Bronchial epithelial cell (primary cell): Measurements from ENCODE around the gene CBFA2T2. TPM values are rescaled to one million over a fixed set of nuclear protein-coding genes. Genes with fewer than 3 reads are reported as not detected.
"Not testable (repeated sequence)": the region's sequence is repeated elsewhere in the genome, so short reads cannot be mapped to it uniquely, and the experiment has no call there.

Experiments
- DNase-seq: peaks from one replicate; pipeline ENCODE4 v3.0.0-alpha.2; 2010; ENCODE audit warnings: low read depth
- FAIRE-seq: peaks from 2 replicates; lab custom pipeline; 2011; peaks lifted over from hg19 to GRCh38; lab: Jason Lieb, UNC
- H3K27me3 ChIP-seq: 2 replicates; pipeline ENCODE4 v1.5.1; 2011; ENCODE audit warnings: low read length; ENCODE audit not compliant: control insufficient read depth, insufficient read depth
- H3K36me3 ChIP-seq: 2 replicates; pipeline ENCODE4 v1.5.1; 2011; ENCODE audit warnings: low read length; ENCODE audit not compliant: control insufficient read depth, insufficient read depth
- H3K4me3 ChIP-seq: 2 replicates; pipeline ENCODE4 v1.5.1; 2011; ENCODE audit warnings: mild to moderate bottlenecking, low read depth, low read length, control low read depth
- total RNA-seq: library from RNA; depleted of rRNA; stranded (reverse); fragments of >200 nt; gene quantifications from 2 replicates; pipeline ENCODE4 v1.2.1, GENCODE V29; 2014
- TF ChIP-seq, protein P1 (sequence below): IDR thresholded peaks from 2 replicates; pipeline ENCODE4 v1.5.1; 2011; ENCODE audit warnings: mild to moderate bottlenecking, moderate library complexity, low read length, control low read depth, inconsistent platforms; ENCODE audit not compliant: insufficient read depth, severe bottlenecking

The CBFA2T2 gene
- total RNA-seq, 1 donor from 2014 or later = 5.3 TPM

- FAIRE-seq = no peak
Measured at GRCh38 chr20:33636776-33637175, 146.9 kb downstream of the CBFA2T2 start.

DNA sequence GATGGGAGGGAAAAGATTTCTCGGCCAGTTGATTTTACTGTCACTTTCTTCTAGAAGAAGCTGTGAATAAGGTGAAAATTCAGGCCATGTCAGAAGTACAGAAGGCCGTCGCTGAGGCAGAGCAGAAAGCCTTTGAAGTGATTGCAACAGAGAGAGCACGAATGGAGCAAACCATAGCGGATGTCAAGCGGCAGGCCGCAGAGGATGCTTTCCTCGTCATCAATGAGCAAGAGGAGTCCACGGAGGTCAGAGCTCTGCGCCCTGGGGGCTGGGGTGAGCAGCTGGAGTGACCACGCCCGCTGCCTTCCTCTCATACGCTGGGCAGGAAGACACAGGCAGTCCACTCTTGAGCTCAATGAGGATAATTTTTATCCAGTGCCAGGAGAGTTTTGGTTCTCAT is 150.4 kb downstream of the CBFA2T2 start:
- TF ChIP-seq, protein P1, sequence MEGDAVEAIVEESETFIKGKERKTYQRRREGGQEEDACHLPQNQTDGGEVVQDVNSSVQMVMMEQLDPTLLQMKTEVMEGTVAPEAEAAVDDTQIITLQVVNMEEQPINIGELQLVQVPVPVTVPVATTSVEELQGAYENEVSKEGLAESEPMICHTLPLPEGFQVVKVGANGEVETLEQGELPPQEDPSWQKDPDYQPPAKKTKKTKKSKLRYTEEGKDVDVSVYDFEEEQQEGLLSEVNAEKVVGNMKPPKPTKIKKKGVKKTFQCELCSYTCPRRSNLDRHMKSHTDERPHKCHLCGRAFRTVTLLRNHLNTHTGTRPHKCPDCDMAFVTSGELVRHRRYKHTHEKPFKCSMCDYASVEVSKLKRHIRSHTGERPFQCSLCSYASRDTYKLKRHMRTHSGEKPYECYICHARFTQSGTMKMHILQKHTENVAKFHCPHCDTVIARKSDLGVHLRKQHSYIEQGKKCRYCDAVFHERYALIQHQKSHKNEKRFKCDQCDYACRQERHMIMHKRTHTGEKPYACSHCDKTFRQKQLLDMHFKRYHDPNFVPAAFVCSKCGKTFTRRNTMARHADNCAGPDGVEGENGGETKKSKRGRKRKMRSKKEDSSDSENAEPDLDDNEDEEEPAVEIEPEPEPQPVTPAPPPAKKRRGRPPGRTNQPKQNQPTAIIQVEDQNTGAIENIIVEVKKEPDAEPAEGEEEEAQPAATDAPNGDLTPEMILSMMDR = no peak
- FAIRE-seq (no peak), DNase-seq (no peak)
- no peak overlapping the region for H3K4me3 ChIP-seq
- H3K36me3 ChIP-seq = peaks cover 10% of the 10 kb centered on the region
- H3K27me3 ChIP-seq = no peaks in the 10 kb centered on the region

More at GRCh38 chr20:33636776-33637175, 146.9 kb downstream of the CBFA2T2 start:
- H3K36me3 ChIP-seq = peaks cover 7% of the 10 kb centered on the region
- H3K27me3 ChIP-seq = no peaks in the 10 kb centered on the region
- DNase-seq = no peak
- TF ChIP-seq, protein P1 = no peak
- H3K4me3 ChIP-seq = no peak overlapping the region

- Histone ChIP-seq H3K36me3 (peaks cover 9% of the 10 kb centered on the region), H3K4me3 (no peak overlapping the region), H3K27me3 (no peaks in the 10 kb centered on the region)
- DNase-seq (no peak), FAIRE-seq (no peak)
- TF ChIP-seq, protein P1 = no peak
Measured at GRCh38 chr20:33644313-33645071, 154.6 kb downstream of the CBFA2T2 start.

DNA sequence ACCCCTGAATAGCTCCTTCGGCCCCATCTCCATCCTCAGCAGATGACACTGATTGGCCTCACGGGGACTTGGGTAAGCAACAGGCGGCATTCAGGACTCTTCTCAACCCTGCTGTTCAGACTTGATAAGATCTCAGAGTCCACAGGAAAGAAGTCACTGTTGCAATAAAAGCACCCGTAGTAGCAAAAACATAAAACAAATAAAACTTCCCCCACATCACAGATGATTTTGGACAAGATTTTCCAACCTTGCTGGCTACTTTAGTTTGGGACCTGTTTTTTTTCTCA is 155.1 kb downstream of the CBFA2T2 start:
- H3K36me3 ChIP-seq = peaks cover 7% of the 10 kb centered on the region
- TF ChIP-seq, protein P1 = no peak
- FAIRE-seq = no peak
- H3K27me3 ChIP-seq = no peaks in the 10 kb centered on the region
- H3K4me3 ChIP-seq = no peak overlapping the region
- DNase-seq = no peak

GRCh38 chr20:33645396-33645795 is 155.5 kb downstream of the CBFA2T2 start:
- H3K27me3 ChIP-seq = no peaks in the 10 kb centered on the region
- peaks cover 6% of the 10 kb centered on the region for H3K36me3 ChIP-seq
- no peak for DNase-seq
- TF ChIP-seq, protein P1 = no peak
- H3K4me3 ChIP-seq = no peak overlapping the region
- FAIRE-seq = no peak

- no peak overlapping the region for H3K4me3 ChIP-seq
- TF ChIP-seq, protein P1 = no peak
- peaks cover 5% of the 10 kb centered on the region for H3K36me3 ChIP-seq
- FAIRE-seq (no peak), DNase-seq (no peak)
- H3K27me3 ChIP-seq = no peaks in the 10 kb centered on the region
Measured at GRCh38 chr20:33646191-33646590, 156.3 kb downstream of the CBFA2T2 start.

GRCh38 chr20:33646959-33647602 is 157.2 kb downstream of the CBFA2T2 start:
- not testable (repeated sequence) for DNase-seq, FAIRE-seq, H3K4me3 ChIP-seq

More at GRCh38 chr20:33646959-33647602, 157.2 kb downstream of the CBFA2T2 start:
- not testable (repeated sequence) for H3K36me3 ChIP-seq, H3K27me3 ChIP-seq
